WTC11 (cell line): ENCODE data around the gene TOB1. TPM values are rescaled to one million over a fixed set of nuclear protein-coding genes. Genes with fewer than 3 reads are reported as not detected.

Experiments
- ATAC-seq: fragments of 200-7000 bp; cut with Tn5 transposase; 2 replicates; pipeline ENCODE4 v1.10.0; 2021; ENCODE audit warnings: mild to moderate bottlenecking, moderate library complexity
- CTCF ChIA-PET: fragments of 300-600 bp; sonication (Branson Sonifier 250); formaldehyde crosslinking; loops from one replicate; lab custom pipeline; 2021; ENCODE audit warnings: antibody characterized with exemption; lab: Charles Lee
- POLR2A ChIA-PET: fragments of 350-600 bp; sonication (Branson Sonifier 250); formaldehyde crosslinking; loops from one replicate; lab custom pipeline; 2021; ENCODE audit warnings: antibody characterized with exemption; lab: Charles Lee
- DNase-seq: peaks from one replicate; pipeline ENCODE4 v3.0.0; 2021; ENCODE audit warnings: low spot score
- H3K27ac Mint-ChIP-seq: 2 replicates; pipeline ENCODE4 v1.8.0; 2021; ENCODE audit warnings: mixed read lengths
- H3K27me3 Mint-ChIP-seq: 2 replicates; pipeline ENCODE4 v1.8.0; 2021; ENCODE audit warnings: low read depth, mild to moderate bottlenecking, moderate library complexity, mixed read lengths
- H3K36me3 Mint-ChIP-seq: 2 replicates; pipeline ENCODE4 v1.8.0; 2021; ENCODE audit warnings: mixed read lengths
- H3K4me1 Mint-ChIP-seq: 2 replicates; pipeline ENCODE4 v1.8.0; 2022; ENCODE audit warnings: mixed read lengths
- H3K4me3 Mint-ChIP-seq: 2 replicates; pipeline ENCODE4 v1.8.0; 2021; ENCODE audit warnings: mild to moderate bottlenecking, moderate library complexity, mixed read lengths
- H3K9me3 Mint-ChIP-seq: 2 replicates; pipeline ENCODE4 v1.8.0; 2021; ENCODE audit warnings: mixed read lengths
- AR ChIP-seq: fragments of 250-450 bp; sonication (Bioruptor Pico); IDR thresholded peaks from 2 replicates; pipeline ENCODE4 v1.9.0; 2021; ENCODE audit warnings: mild to moderate bottlenecking
- ATF1 ChIP-seq: sonication (generic); formaldehyde crosslinking; IDR thresholded peaks from 2 replicates; pipeline ENCODE4 v1.8.1; 2023; ENCODE audit warnings: mild to moderate bottlenecking, moderate library complexity, missing genetic modification reagents
- ATF2 ChIP-seq: sonication (generic); formaldehyde crosslinking; IDR thresholded peaks from 2 replicates; pipeline ENCODE4 v1.8.1; 2022; ENCODE audit warnings: low read depth, missing genetic modification reagents, borderline replicate concordance
- ATF3 ChIP-seq: sonication (generic); formaldehyde crosslinking; conservative IDR thresholded peaks from 2 replicates; pipeline ENCODE4 v1.8.1; 2022; ENCODE audit warnings: mild to moderate bottlenecking, missing genetic modification reagents
- ATF6 ChIP-seq: sonication (generic); formaldehyde crosslinking; IDR thresholded peaks from 2 replicates; pipeline ENCODE4 v1.8.1; 2023; ENCODE audit warnings: mild to moderate bottlenecking, missing genetic modification reagents
- E2F5 ChIP-seq: sonication (generic); formaldehyde crosslinking; IDR thresholded peaks from 2 replicates; pipeline ENCODE4 v1.8.1; 2022; ENCODE audit warnings: mild to moderate bottlenecking, moderate library complexity, missing genetic modification reagents
- EMX1 ChIP-seq: fragments of 250-450 bp; sonication (Bioruptor Pico); IDR thresholded peaks from 2 replicates; pipeline ENCODE4 v1.8.0; 2021; ENCODE audit warnings: mild to moderate bottlenecking
- GABPB1 ChIP-seq: sonication (generic); formaldehyde crosslinking; IDR thresholded peaks from 2 replicates; pipeline ENCODE4 v1.8.1; 2023; ENCODE audit warnings: mild to moderate bottlenecking, missing genetic modification reagents
- GRHL2 ChIP-seq: fragments of 250-450 bp; sonication (Bioruptor Pico); IDR thresholded peaks from 2 replicates; pipeline ENCODE4 v1.8.0; 2022; ENCODE audit warnings: mild to moderate bottlenecking, moderate library complexity; ENCODE audit not compliant: insufficient replicate concordance, severe bottlenecking
- IRF2 ChIP-seq: sonication (generic); formaldehyde crosslinking; IDR thresholded peaks from 2 replicates; pipeline ENCODE4 v1.8.0; 2022; ENCODE audit warnings: low read depth, missing genetic modification reagents, borderline replicate concordance
- JUN ChIP-seq: sonication (generic); formaldehyde crosslinking; IDR thresholded peaks from 2 replicates; pipeline ENCODE4 v1.8.0; 2023; ENCODE audit warnings: mild to moderate bottlenecking, missing genetic modification reagents
- MLX ChIP-seq: sonication (generic); formaldehyde crosslinking; IDR thresholded peaks from 2 replicates; pipeline ENCODE4 v1.8.1; 2023; ENCODE audit warnings: mild to moderate bottlenecking, missing genetic modification reagents, moderate library complexity
- NFYB ChIP-seq: sonication (generic); formaldehyde crosslinking; conservative IDR thresholded peaks from 2 replicates; pipeline ENCODE4 v1.8.0; 2022; ENCODE audit warnings: low read depth, missing genetic modification reagents
- NR2C2 ChIP-seq: sonication (generic); formaldehyde crosslinking; IDR thresholded peaks from 2 replicates; pipeline ENCODE4 v1.8.0; 2022; ENCODE audit warnings: mild to moderate bottlenecking, missing genetic modification reagents
- RORB ChIP-seq: fragments of 250-450 bp; sonication (Bioruptor Pico); IDR thresholded peaks from 2 replicates; pipeline ENCODE4 v1.9.0; 2021; ENCODE audit warnings: mild to moderate bottlenecking
- STAT6 ChIP-seq: sonication (generic); formaldehyde crosslinking; conservative IDR thresholded peaks from 2 replicates; pipeline ENCODE4 v1.8.1; 2023; ENCODE audit warnings: mild to moderate bottlenecking, low read depth, missing genetic modification reagents, moderate library complexity
- USF2 ChIP-seq: sonication (generic); formaldehyde crosslinking; IDR thresholded peaks from 2 replicates; pipeline ENCODE4 v1.8.1; 2023; ENCODE audit warnings: mild to moderate bottlenecking, missing genetic modification reagents, moderate library complexity
- ZNF121 ChIP-seq: sonication (generic); formaldehyde crosslinking; IDR thresholded peaks from 2 replicates; pipeline ENCODE4 v1.8.0; 2023; ENCODE audit warnings: missing genetic modification reagents
- ZNF219 ChIP-seq: sonication (generic); formaldehyde crosslinking; IDR thresholded peaks from 2 replicates; pipeline ENCODE4 v1.8.0; 2023; ENCODE audit warnings: missing genetic modification reagents, mild to moderate bottlenecking, borderline replicate concordance
- ZNF263 ChIP-seq: sonication (generic); formaldehyde crosslinking; IDR thresholded peaks from 2 replicates; pipeline ENCODE4 v1.8.1; 2022; ENCODE audit warnings: low read depth, mild to moderate bottlenecking, moderate library complexity, missing genetic modification reagents
- ZNF396 ChIP-seq: fragments of 250-450 bp; sonication (Bioruptor Pico); IDR thresholded peaks from 2 replicates; pipeline ENCODE4 v1.8.0; 2021; ENCODE audit warnings: mild to moderate bottlenecking, moderate library complexity, borderline replicate concordance
- total RNA-seq: library from RNA; stranded (reverse); gene quantifications from 3 replicates; pipeline ENCODE4 v1.2.3, GENCODE V29; 2021

The TOB1 gene
- total RNA-seq, 1 experiment from 2014 or later, result 36.0 TPM

- no peak for ATAC-seq
- Mint-ChIP-seq H3K9me3 (no peaks in the 10 kb centered on the region), H3K27me3 (no peaks in the 10 kb centered on the region), H3K36me3 (no peaks in the 10 kb centered on the region), H3K4me3 (no peak overlapping the region), H3K4me1 (peaks cover 10% of the 10 kb centered on the region), H3K27ac (no peak overlapping the region)
- CTCF ChIA-PET, result interaction anchor here (0.8 to 1.0 kb wide), 2 partner anchors 19 to 88 kb away, joined by 3 to 4 read pairs; no protein-coding TSS in a partner anchor
- no peak for DNase-seq
- TF ChIP-seq ZNF219 (CRISPR knock-in tag), result no peak
- TF ChIP-seq STAT6, result no peak
- no peak for TF ChIP-seq ZNF396
- TF ChIP-seq ZNF121 (CRISPR knock-in tag), result no peak
- TF ChIP-seq EMX1 (CRISPR knock-in tag), result no peak
- TF ChIP-seq MLX, result no peak
- POLR2A ChIA-PET, result no interaction called here
These were observed 5.2 kb upstream of the TOB1 start for GRCh38 chr17:50871364-50871763.

GRCh38 chr17:50868602-50869001 lies 2.4 kb upstream of the TOB1 start:
- Mint-ChIP-seq H3K9me3 (no peaks in the 10 kb centered on the region), H3K36me3 (no peaks in the 10 kb centered on the region; the same call in 1 of the 2 replicates)
- TF ChIP-seq NR2C2 (CRISPR knock-in tag) (no peak), ZNF263 (no peak), GABPB1 (CRISPR knock-in tag) (no peak), USF2 (CRISPR knock-in tag) (no peak), AR (CRISPR knock-in tag) (no peak), GRHL2 (CRISPR knock-in tag) (no peak), STAT6 (no peak), ATF6 (CRISPR knock-in tag) (no peak), NFYB (CRISPR knock-in tag) (no peak), ATF3 (CRISPR knock-in tag) (no peak), RORB (CRISPR knock-in tag) (no peak), E2F5 (no peak), JUN (no peak), IRF2 (CRISPR knock-in tag) (no peak), ATF1 (CRISPR knock-in tag) (no peak), ATF2 (CRISPR knock-in tag) (no peak)

More at GRCh38 chr17:50868602-50869001, 2.4 kb upstream of the TOB1 start:
- Mint-ChIP-seq H3K4me3 (peak overlapping the region; percentile 95), H3K4me1 (peaks cover 20% of the 10 kb centered on the region), H3K27me3 (no peaks in the 10 kb centered on the region), H3K27ac (peak overlapping the region; percentile 100)
- POLR2A ChIA-PET, result no interaction called here
- DNase-seq, result no peak
- CTCF ChIA-PET, result no interaction called here
- no peak for ATAC-seq
